ENCODE data around the gene RELN.

GRCh38 chr7:103856929-103857328 is 132.5 kb downstream of the RELN start:
- TF ChIP-seq CTCF (conservative IDR thresholded peaks at IDR 0.05; ENCODE audit: low read length), result no peak
- no peak for TF ChIP-seq EZH2phosphoT487 (IDR thresholded peaks at IDR 0.05; ENCODE audit: borderline replicate concordance)
